GM12801 (cell line): Measurements from ENCODE around the gene MOSPD3.

Experiments used
- TF ChIP-seq, protein P1 (sequence below): IDR thresholded peaks from one replicate; pipeline ENCODE4 v1.5.1; 2011; ENCODE audit warnings: control low read depth; ENCODE audit not compliant: insufficient read length; ENCODE audit errors: extremely low read depth

Gene MOSPD3

DNA sequence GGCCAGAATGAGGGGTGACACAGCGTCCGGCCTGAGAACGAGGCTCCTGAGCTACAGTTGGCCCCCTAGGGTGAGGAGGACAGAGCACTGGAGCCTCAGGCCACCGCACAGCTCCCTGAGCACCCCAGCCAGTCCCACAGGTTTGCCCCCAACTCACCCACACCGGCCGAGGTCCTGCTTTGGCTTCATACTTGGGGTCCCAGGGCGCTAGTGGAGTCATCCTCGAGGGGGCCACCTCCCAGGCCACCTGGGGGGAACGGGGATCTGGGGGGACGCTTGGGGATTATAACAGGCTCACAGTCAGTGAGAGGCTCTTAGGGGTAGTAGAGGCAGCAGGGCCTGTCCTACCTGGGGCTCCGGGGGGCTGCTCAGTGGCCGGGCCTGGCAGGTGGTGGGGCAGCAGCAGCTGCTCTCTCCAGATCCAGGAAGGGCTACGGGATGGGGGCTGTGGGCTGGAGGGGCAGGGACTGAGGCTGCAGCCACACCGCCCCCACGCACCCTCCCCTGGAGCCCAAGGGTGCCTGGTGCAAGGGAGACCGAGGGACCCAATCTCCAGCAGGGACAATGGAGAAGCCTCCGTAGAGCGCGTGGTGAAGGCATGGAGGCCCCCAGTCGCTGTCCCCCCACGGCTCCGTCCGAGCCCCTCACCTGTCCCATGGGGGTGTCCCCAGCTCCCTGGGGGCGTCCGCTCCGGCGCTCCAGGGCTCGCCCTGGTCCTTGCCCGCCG is 39.2 kb upstream of the MOSPD3 start:
- TF ChIP-seq, protein P1, sequence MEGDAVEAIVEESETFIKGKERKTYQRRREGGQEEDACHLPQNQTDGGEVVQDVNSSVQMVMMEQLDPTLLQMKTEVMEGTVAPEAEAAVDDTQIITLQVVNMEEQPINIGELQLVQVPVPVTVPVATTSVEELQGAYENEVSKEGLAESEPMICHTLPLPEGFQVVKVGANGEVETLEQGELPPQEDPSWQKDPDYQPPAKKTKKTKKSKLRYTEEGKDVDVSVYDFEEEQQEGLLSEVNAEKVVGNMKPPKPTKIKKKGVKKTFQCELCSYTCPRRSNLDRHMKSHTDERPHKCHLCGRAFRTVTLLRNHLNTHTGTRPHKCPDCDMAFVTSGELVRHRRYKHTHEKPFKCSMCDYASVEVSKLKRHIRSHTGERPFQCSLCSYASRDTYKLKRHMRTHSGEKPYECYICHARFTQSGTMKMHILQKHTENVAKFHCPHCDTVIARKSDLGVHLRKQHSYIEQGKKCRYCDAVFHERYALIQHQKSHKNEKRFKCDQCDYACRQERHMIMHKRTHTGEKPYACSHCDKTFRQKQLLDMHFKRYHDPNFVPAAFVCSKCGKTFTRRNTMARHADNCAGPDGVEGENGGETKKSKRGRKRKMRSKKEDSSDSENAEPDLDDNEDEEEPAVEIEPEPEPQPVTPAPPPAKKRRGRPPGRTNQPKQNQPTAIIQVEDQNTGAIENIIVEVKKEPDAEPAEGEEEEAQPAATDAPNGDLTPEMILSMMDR, result no peak

DNA sequence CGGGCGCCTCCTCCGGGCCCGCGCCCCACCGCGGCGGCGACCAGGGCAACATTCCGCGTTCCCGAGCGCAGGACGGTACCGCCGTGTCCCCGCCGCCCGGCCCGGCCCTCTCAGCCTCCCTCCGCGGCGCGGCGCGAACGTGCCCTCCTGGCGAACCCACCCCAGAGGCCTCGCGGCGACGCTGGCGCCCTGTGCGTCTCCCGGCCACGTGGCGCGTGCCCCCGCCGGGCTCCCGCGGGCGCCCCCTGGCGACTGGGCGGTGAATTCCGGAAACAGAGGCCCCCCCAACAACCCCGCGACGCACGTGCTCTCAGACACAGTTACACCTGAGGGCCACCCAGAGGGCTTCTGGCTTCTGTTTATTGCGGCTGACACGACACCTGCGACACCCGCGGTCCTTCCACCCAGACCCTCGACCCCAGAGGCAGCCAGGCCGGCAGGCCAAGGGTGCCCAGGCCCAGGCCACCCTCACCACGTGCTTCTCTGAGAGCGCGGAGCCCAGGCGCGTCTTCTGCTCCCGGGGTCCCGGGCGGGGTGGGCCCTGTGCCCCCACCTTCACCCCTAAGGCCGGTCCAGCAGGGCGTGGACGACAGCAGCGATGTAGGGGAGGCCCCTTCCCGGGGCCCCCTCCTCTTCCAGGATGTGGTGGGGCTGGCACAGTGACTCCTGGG is 38.5 kb upstream of the MOSPD3 start, which contains the start of gene SAP25:
Gene SAP25, minus strand, starts transcription at position 210 of the 671 bp plus-strand sequence. Its CDS starts 158 bp downstream, at position 52.
- TF ChIP-seq, protein P1, result no peak

DNA sequence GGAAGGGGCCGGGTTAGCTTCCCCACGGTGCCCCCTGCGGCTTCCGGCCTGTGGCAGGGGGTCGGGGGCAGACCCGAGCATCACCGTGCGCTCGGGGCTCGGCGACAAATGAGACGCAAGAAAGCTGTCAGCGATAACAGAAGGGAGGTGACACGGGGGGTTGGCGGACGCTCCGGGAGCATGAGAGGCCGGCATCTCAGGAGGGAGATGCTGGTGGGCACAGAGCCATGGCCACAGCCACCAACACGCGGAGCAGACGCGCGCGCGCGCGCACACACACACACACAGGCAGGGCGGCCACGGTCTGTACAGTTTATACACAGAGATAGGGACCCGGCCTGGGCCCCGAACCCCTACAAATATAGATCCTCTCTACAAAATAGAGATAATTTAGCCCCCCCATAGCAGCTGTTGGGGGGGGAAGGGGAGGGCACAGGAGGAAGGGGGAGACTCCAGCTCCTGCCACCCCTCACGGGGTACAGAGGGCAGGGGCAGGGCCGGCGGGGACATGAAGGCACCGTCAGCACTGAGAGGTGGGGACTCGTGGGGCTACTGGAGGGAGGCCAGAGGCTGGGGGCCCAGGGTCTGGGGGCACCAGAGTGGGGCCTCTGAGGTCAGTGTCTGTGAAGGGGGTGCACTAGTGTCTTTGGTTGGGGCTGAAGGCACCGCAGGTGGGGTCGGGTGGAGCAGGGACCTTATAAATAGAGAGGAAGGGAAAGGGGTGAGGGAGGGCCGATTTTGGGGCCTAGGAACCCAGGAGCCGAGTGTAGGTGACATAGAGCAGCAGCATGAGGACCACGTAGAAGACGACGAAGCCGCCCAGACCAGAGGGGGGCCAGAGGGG is 37.8 kb upstream of the MOSPD3 start:
- TF ChIP-seq, protein P1, result no peak

DNA sequence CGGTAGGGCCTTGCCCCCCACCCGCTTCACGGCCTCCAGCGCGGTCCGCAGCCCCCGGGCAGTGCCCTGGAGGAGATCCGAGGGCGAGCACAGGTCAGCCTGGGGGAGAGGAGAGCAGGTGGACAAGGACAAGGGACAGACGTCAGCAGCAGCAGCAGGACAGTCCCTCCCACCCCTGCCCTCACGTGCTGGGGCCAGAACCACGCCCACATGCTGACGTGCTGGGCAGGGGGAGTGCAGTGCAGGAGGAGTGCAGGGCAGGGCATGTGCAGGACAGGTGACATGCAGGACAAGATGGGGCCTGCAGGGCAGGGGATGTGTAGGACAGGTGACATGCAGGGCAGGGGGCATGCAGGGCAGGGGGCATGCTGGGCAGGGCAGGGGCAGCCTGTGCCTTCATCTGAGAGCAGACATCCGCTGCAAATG is 37.1 kb upstream of the MOSPD3 start:
- TF ChIP-seq, protein P1, result no peak

DNA sequence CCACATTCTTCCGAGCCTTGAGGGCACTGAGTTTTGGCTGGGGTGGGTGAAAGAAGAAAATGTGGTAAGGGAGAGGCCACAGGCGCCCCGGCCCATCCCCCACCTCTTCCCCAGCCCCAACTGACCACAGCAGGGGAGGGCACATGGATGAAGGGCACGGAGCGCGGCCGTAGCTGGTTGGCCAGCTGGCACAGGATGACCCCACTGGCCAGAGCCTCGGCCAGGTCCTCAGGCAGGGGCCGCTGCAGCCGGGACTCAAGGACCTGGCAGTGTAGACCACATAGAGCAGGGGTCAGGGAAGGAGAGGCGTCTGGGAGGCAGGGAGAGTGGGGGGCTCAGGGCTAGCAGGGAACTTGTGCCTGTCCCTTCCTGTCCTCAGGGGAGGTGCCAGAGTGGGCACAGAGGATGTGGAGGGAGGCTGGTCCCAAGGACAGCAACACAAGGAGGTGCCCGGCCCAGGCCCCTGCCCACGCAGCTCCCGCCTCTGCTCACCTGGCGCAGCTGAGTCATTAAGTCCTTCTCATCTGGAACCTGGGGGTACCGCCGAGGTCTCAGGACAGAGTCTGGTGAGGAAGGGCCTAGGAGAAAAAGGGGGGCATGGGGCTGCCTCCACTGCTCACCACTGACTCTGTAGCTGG is 36.5 kb upstream of the MOSPD3 start:
- TF ChIP-seq, protein P1, result no peak

DNA sequence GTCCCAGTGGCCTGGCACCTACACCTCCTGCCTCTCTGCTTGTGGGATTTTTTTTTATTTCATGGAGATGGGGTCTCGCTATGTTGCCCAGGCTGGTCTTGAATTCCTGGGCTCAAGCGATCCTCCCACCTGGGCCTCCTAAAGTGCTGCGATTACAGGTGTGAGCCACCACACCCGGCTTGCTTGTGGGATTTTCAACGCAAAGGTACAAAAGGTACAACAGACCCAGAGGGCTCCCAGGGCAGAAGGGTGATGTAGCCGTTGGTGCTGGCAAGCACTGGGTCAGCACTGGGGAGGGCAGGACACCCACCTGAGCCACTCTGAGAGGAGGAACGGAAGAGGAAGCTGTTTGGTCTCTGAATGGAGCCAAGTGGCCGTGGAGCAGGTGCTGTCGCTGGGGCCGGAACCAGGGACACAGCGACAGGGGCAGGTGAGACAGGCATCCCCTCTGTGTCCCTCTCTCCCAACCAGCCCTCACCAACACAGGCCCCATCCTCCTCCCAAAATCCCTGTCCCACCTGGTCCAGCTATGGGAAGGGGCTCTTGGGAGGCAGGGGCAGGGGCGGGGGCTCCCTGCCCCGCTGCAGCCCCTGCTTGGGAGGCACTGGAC is 35.9 kb upstream of the MOSPD3 start:
- TF ChIP-seq, protein P1, result no peak
